Liver (tissue), 9 donors: Measurements from ENCODE around the gene SRSF9. TPM values are rescaled to one million over a fixed set of nuclear protein-coding genes. Genes with fewer than 3 reads are reported as not detected.

Experiments used
- DNase-seq: peaks from one replicate; pipeline ENCODE4 v3.0.0-alpha.2; 2017; ENCODE audit warnings: low spot score
- H3K27ac ChIP-seq, 2 donors: one replicate each; pipeline ENCODE4 v1.7.0; 2013; ENCODE audit warnings: inconsistent platforms in 2 of 2, low read length in 2 of 2, control low read depth in 1 of 2, low read depth in 1 of 2, mild to moderate bottlenecking in 1 of 2
- H3K27me3 ChIP-seq, 4 donors: one replicate each; pipeline versions ENCODE4 v1.6.1 to v1.7.0; 2013; ENCODE audit warnings: low read length in 3 of 4, inconsistent platforms in 1 of 4, mild to moderate bottlenecking in 1 of 4, moderate library complexity in 1 of 4; ENCODE audit not compliant: control insufficient read depth in 4 of 4, insufficient read depth in 4 of 4
- H3K36me3 ChIP-seq, 4 donors: one replicate each; pipeline versions ENCODE4 v1.6.1 to v1.7.0; 2013; ENCODE audit warnings: low read length in 3 of 4, mild to moderate bottlenecking in 3 of 4, low read depth in 1 of 4, moderate library complexity in 1 of 4; ENCODE audit not compliant: control insufficient read depth in 4 of 4, insufficient read depth in 3 of 4
- H3K4me1 ChIP-seq, 4 donors: one replicate each; pipeline versions ENCODE4 v1.6.1 to v1.7.0; 2013; ENCODE audit warnings: low read length in 3 of 4, mild to moderate bottlenecking in 3 of 4, moderate library complexity in 1 of 4; ENCODE audit not compliant: control insufficient read depth in 4 of 4, insufficient read depth in 4 of 4
- H3K4me3 ChIP-seq, 3 donors: one replicate each; pipeline versions ENCODE4 v1.6.1 to v1.7.0; 2013; ENCODE audit warnings: low read length in 3 of 3, control low read depth in 1 of 3, low read depth in 1 of 3, mild to moderate bottlenecking in 1 of 3
- H3K9ac ChIP-seq, 2 donors: one replicate each; pipeline ENCODE4 v1.7.0; 2013; ENCODE audit warnings: low read length in 2 of 2, mild to moderate bottlenecking in 2 of 2, moderate library complexity in 2 of 2, control low read depth in 1 of 2, low read depth in 1 of 2
- H3K9me3 ChIP-seq, 4 donors: one replicate each; pipeline versions ENCODE4 v1.6.1 to v1.7.0; 2013; ENCODE audit warnings: low read length in 3 of 4; ENCODE audit not compliant: control insufficient read depth in 4 of 4
- CTCF ChIP-seq: fragments of 150-350 bp; IDR thresholded peaks from 2 replicates; pipeline ENCODE4 v1.5.1; 2017; ENCODE audit warnings: improper control_type of control experiment, low read depth, low read length; ENCODE audit not compliant: missing input control
- EGR1 ChIP-seq, 2 donors: IDR thresholded peaks; 2 replicates each; pipeline ENCODE4 v1.6.1; 2016 to 2018; ENCODE audit warnings: antibody characterized with exemption in 2 of 2, low read depth in 2 of 2
- FOXA1 ChIP-seq: IDR thresholded peaks from 2 replicates; pipeline ENCODE4 v1.6.1; 2016; ENCODE audit warnings: antibody characterized with exemption
- FOXA2 ChIP-seq: IDR thresholded peaks from 2 replicates; pipeline ENCODE4 v1.6.1; 2016; ENCODE audit warnings: antibody characterized with exemption
- GABPA ChIP-seq, 2 donors: IDR thresholded peaks in 1 of 2; conservative IDR thresholded peaks in 1 of 2; 2 replicates each; pipeline ENCODE4 v1.6.1; 2016; ENCODE audit warnings: antibody characterized with exemption in 2 of 2, mild to moderate bottlenecking in 1 of 2, moderate library complexity in 1 of 2
- HNF4A ChIP-seq, 2 donors: conservative IDR thresholded peaks; 2 replicates each; pipeline ENCODE4 v1.6.1; 2016; ENCODE audit warnings: antibody characterized with exemption in 2 of 2, mild to moderate bottlenecking in 2 of 2
- HNF4G ChIP-seq: IDR thresholded peaks from 2 replicates; pipeline ENCODE4 v1.6.1; 2016; ENCODE audit warnings: antibody characterized with exemption
- JUND ChIP-seq, 2 donors: IDR thresholded peaks; 2 replicates each; pipeline ENCODE4 v1.6.1; 2016; ENCODE audit warnings: antibody characterized with exemption in 2 of 2
- NR2F2 ChIP-seq: IDR thresholded peaks from 2 replicates; pipeline ENCODE4 v1.6.1; 2016; ENCODE audit warnings: antibody characterized with exemption
- RAD21 ChIP-seq, 2 donors: IDR thresholded peaks; 2 replicates each; pipeline ENCODE4 v1.6.1; 2016; ENCODE audit warnings: antibody characterized with exemption in 2 of 2, mild to moderate bottlenecking in 2 of 2
- RXRA ChIP-seq, 2 donors: IDR thresholded peaks; 2 replicates each; pipeline ENCODE4 v1.6.1; 2017 to 2018; ENCODE audit warnings: antibody characterized with exemption in 2 of 2, mild to moderate bottlenecking in 1 of 2
- SP1 ChIP-seq: IDR thresholded peaks from 2 replicates; pipeline ENCODE4 v1.6.1; 2018; ENCODE audit warnings: antibody characterized with exemption, mild to moderate bottlenecking
- TAF1 ChIP-seq: conservative IDR thresholded peaks from 2 replicates; pipeline ENCODE4 v1.6.1; 2016; ENCODE audit warnings: antibody characterized with exemption, mild to moderate bottlenecking
- WGBS: extraction: QIAGEN DNeasy Blood & Tissue Kit; methylation state at CpG from one replicate; pipeline ENCODE4 v1.1.7; 2013; 5-methylcytosine and 5-hydroxymethylcytosine counted together
- polyA plus RNA-seq, 2 donors: library from polyadenylated mRNA; stranded (reverse) in 1 of 2; unstranded in 1 of 2; fragments of 200-250 nt in 1 of 2; fragments of >200 nt in 1 of 2; fragmentation: Nextera tagmentation in 1 of 2; extraction: Ambion mirVana in 1 of 2; gene quantifications; one replicate each; pipeline versions ENCODE4 v1.2.1 to v1.2.3, GENCODE V29; 2013 to 2015
- total RNA-seq, 2 donors: library from RNA; depleted of rRNA; stranded (reverse); fragments of >200 nt; gene quantifications; one replicate each; pipeline ENCODE4 v1.2.3, GENCODE V29; 2014
- TF ChIP-seq, protein P1 (sequence below): IDR thresholded peaks from 2 replicates; pipeline ENCODE4 v1.6.1; 2016; ENCODE audit warnings: antibody characterized with exemption
- TF ChIP-seq, protein P2 (sequence below): IDR thresholded peaks from 2 replicates; pipeline ENCODE4 v1.6.1; 2016; ENCODE audit warnings: antibody characterized with exemption
- TF ChIP-seq, protein P3 (sequence below): IDR thresholded peaks from 2 replicates; pipeline ENCODE4 v1.6.1; 2016; ENCODE audit warnings: antibody characterized with exemption
- TF ChIP-seq, protein P4 (sequence below): IDR thresholded peaks from 2 replicates; pipeline ENCODE4 v1.6.1; 2016; ENCODE audit warnings: antibody characterized with exemption, mild to moderate bottlenecking
- donor health status: healthy.
- donor health status: healthy.
- donor health status: healthy.
- donor health status: healthy.
- donor health status: healthy.

SRSF9 gene
- total and polyA plus RNA-seq, 4 donors: 45.3 to 98.5 (median 73.3) TPM

DNA sequence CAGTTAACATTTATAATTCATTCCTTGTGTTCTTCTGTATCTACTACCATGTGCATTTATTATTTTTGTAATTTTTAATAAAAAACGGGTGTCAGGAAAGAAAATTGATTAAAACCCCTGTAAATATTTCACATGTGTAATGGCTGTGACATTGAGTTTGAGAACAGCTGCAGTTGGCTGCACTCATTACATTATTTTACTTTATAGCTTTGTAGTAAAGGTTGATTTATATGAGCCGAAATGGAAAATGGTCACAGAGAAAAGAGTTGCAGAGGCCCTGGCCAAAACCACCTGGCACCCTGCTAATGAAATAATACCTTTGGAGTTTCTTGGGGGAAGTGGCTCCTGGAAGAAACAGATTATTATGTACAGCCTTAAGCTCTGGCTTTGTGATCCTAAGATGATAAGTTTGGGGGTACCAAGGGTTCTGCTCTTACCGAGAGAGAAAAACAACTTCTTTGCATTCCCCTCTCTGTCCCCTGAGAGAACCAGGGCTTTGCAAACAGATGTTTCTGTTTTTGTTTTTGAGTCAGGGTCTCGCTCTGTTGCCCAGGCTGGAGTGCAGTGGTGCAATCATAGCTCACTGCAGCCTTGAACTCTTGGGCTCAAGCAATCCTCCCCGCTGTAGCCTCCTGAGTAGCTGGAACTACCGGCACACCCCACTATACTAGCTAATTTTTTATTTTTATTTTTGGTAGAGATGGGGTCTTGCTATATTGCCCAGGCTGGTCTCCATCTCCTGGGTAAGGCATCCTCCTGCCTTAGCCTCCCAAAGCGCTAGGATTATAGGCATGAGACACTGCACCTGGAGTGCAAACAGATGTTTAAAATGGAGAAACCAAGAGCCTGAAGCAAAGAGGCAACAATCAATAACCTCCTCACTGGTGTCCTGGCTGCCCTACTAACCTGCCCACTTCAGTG lies 16.7 kb upstream of the SRSF9 start:
- 93% methylated on average over 7 of the region's 7 CpGs for WGBS

GRCh38 chr12:120483621-120484020 lies 14.1 kb upstream of the SRSF9 start:
- Histone ChIP-seq H3K9me3 (no peaks in the 10 kb centered on the region), H3K36me3 (no peaks in the 10 kb centered on the region), H3K4me3 (no peak overlapping the region), H3K27ac (no peak overlapping the region), H3K27me3 (no peaks in the 10 kb centered on the region), H3K4me1 (no peaks in the 10 kb centered on the region), H3K9ac (no peak overlapping the region)
- no peak for DNase-seq
- TF ChIP-seq HNF4G (no peak), GABPA (IDR thresholded peaks at IDR 0.05 in 1 of 2, conservative IDR thresholded peaks at IDR 0.05 in 1 of 2) (no peak), SP1 (no peak), FOXA2 (no peak), RXRA (IDR thresholded peaks at IDR 0.05) (no peak), NR2F2 (no peak), EGR1 (IDR thresholded peaks at IDR 0.05; ENCODE audit: low read depth in 2 of 2) (no peak), TAF1 (no peak), RAD21 (IDR thresholded peaks at IDR 0.05) (no peak), CTCF (no peak), FOXA1 (no peak)
- TF ChIP-seq, protein P1, sequence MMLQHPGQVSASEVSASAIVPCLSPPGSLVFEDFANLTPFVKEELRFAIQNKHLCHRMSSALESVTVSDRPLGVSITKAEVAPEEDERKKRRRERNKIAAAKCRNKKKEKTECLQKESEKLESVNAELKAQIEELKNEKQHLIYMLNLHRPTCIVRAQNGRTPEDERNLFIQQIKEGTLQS: no peak
- TF ChIP-seq, protein P2, sequence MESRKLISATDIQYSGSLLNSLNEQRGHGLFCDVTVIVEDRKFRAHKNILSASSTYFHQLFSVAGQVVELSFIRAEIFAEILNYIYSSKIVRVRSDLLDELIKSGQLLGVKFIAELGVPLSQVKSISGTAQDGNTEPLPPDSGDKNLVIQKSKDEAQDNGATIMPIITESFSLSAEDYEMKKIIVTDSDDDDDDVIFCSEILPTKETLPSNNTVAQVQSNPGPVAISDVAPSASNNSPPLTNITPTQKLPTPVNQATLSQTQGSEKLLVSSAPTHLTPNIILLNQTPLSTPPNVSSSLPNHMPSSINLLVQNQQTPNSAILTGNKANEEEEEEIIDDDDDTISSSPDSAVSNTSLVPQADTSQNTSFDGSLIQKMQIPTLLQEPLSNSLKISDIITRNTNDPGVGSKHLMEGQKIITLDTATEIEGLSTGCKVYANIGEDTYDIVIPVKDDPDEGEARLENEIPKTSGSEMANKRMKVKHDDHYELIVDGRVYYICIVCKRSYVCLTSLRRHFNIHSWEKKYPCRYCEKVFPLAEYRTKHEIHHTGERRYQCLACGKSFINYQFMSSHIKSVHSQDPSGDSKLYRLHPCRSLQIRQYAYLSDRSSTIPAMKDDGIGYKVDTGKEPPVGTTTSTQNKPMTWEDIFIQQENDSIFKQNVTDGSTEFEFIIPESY: no peak
- TF ChIP-seq, protein P3, sequence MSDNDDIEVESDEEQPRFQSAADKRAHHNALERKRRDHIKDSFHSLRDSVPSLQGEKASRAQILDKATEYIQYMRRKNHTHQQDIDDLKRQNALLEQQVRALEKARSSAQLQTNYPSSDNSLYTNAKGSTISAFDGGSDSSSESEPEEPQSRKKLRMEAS: no peak
- TF ChIP-seq, protein P4, sequence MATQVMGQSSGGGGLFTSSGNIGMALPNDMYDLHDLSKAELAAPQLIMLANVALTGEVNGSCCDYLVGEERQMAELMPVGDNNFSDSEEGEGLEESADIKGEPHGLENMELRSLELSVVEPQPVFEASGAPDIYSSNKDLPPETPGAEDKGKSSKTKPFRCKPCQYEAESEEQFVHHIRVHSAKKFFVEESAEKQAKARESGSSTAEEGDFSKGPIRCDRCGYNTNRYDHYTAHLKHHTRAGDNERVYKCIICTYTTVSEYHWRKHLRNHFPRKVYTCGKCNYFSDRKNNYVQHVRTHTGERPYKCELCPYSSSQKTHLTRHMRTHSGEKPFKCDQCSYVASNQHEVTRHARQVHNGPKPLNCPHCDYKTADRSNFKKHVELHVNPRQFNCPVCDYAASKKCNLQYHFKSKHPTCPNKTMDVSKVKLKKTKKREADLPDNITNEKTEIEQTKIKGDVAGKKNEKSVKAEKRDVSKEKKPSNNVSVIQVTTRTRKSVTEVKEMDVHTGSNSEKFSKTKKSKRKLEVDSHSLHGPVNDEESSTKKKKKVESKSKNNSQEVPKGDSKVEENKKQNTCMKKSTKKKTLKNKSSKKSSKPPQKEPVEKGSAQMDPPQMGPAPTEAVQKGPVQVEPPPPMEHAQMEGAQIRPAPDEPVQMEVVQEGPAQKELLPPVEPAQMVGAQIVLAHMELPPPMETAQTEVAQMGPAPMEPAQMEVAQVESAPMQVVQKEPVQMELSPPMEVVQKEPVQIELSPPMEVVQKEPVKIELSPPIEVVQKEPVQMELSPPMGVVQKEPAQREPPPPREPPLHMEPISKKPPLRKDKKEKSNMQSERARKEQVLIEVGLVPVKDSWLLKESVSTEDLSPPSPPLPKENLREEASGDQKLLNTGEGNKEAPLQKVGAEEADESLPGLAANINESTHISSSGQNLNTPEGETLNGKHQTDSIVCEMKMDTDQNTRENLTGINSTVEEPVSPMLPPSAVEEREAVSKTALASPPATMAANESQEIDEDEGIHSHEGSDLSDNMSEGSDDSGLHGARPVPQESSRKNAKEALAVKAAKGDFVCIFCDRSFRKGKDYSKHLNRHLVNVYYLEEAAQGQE: no peak
- WGBS: 93% methylated on average over 1 of the region's 1 CpG

More for the DNA sequence above, 16.7 kb upstream of the SRSF9 start:
- Histone ChIP-seq H3K4me1 (no peaks in the 10 kb centered on the region), H3K27me3 (no peaks in the 10 kb centered on the region), H3K4me3 (no peak overlapping the region), H3K27ac (no peak overlapping the region), H3K9me3 (no peaks in the 10 kb centered on the region), H3K9ac (no peak overlapping the region), H3K36me3 (no peaks in the 10 kb centered on the region)
- DNase-seq: no peak
- TF ChIP-seq TAF1 (no peak), SP1 (no peak), FOXA1 (no peak), JUND (IDR thresholded peaks at IDR 0.05) (no peak), RAD21 (IDR thresholded peaks at IDR 0.05) (no peak), FOXA2 (no peak), HNF4A (conservative IDR thresholded peaks at IDR 0.05) (no peak)
- TF ChIP-seq, protein P2: no peak
- TF ChIP-seq, protein P3: no peak
- TF ChIP-seq, protein P1: no peak
